GM12878 (cell line): ENCODE data around the gene CFAP52.
"Not testable (repeated sequence)": the region's sequence is repeated elsewhere in the genome, so short reads cannot be mapped to it uniquely, and the experiment has no call there.

Source experiments
- CBFB ChIP-seq: IDR thresholded peaks from 2 replicates; pipeline ENCODE4 v1.6.1; 2016; ENCODE audit warnings: antibody characterized with exemption, low read depth
- CTCF ChIP-seq, 3 experiments: IDR thresholded peaks in 2 of 3; conservative IDR thresholded peaks in 1 of 3; 2 replicates each; pipeline ENCODE4 v1.5.1; 2011; ENCODE audit warnings: low read depth in 3 of 3, low read length in 3 of 3, mild to moderate bottlenecking in 3 of 3, control low read depth in 2 of 3, moderate library complexity in 2 of 3, inconsistent platforms in 1 of 3, mixed read lengths in 1 of 3; ENCODE audit not compliant: control insufficient read depth in 2 of 3, insufficient read depth in 1 of 3; ENCODE audit errors: extremely low read depth in 1 of 3
- EZH2 ChIP-seq: IDR thresholded peaks from 2 replicates; pipeline ENCODE4 v1.6.1; 2012; ENCODE audit warnings: low read depth, mild to moderate bottlenecking, control low read depth, inconsistent platforms, low read length, borderline replicate concordance; ENCODE audit not compliant: control insufficient read depth
- HCFC1 ChIP-seq: fragments of 150-350 bp; IDR thresholded peaks from 2 replicates; pipeline ENCODE4 v1.6.1; 2014; ENCODE audit warnings: low read length
- PAX5 ChIP-seq: IDR thresholded peaks from 2 replicates; pipeline ENCODE4 v1.6.1; 2011; ENCODE audit warnings: low read depth, low read length, borderline replicate concordance
- PAX8 ChIP-seq: fragments of 450-650 bp; IDR thresholded peaks from 2 replicates; pipeline ENCODE4 v1.6.1; 2017; ENCODE audit warnings: mild to moderate bottlenecking, moderate library complexity
- PBX3 ChIP-seq: IDR thresholded peaks from 2 replicates; pipeline ENCODE4 v1.6.1; 2011; ENCODE audit warnings: mild to moderate bottlenecking, low read depth, low read length, moderate library complexity; ENCODE audit not compliant: insufficient replicate concordance
- POLR2A ChIP-seq: IDR thresholded peaks from 2 replicates; pipeline ENCODE4 v1.6.1; 2011; ENCODE audit warnings: low read depth, mild to moderate bottlenecking, low read length
- SMARCA5 ChIP-seq: fragments of 450-650 bp; IDR thresholded peaks from 2 replicates; pipeline ENCODE4 v1.6.1; 2017; ENCODE audit warnings: mild to moderate bottlenecking
- SRF ChIP-seq, 2 experiments: IDR thresholded peaks; 2 replicates each; pipeline ENCODE4 v1.6.1; 2011; ENCODE audit warnings: low read depth in 2 of 2, low read length in 2 of 2, mild to moderate bottlenecking in 1 of 2, moderate library complexity in 1 of 2
- YBX1 ChIP-seq: fragments of 450-650 bp; IDR thresholded peaks from 2 replicates; pipeline ENCODE4 v1.6.1; 2016; ENCODE audit warnings: antibody characterized with exemption
- ZBED1 ChIP-seq: IDR thresholded peaks from 2 replicates; pipeline ENCODE4 v1.6.1; 2016; ENCODE audit warnings: borderline replicate concordance

GRCh38 chr17:9604583-9604982 lies 28.1 kb downstream of the CFAP52 start:
- not testable (repeated sequence) for TF ChIP-seq CTCF (IDR thresholded peaks at IDR 0.05 in 2 of 3, conservative IDR thresholded peaks at IDR 0.05 in 1 of 3; ENCODE audit: control insufficient read depth in 2 of 3, extremely low read depth in 1 of 3, insufficient read depth in 1 of 3, low read depth in 3 of 3, low read length in 3 of 3); EZH2; POLR2A; PAX8; PBX3; CBFB; PAX5; YBX1; SRF (IDR thresholded peaks at IDR 0.05; ENCODE audit: low read depth in 2 of 2, low read length in 2 of 2); ZBED1; HCFC1; SMARCA5
